ENCODE measurements around the gene FIG4. TPM values are rescaled to one million over a fixed set of nuclear protein-coding genes. Genes with fewer than 3 reads are reported as not detected.

Gene FIG4
- polyA plus RNA-seq, 2 of the 4 experiments (the other 2 are of a cell fraction): 6.2 to 11.2 TPM

- ChIA-PET POLR2A (no interaction called here), CTCF (no interaction called here)
- FAIRE-seq (no peak), DNase-seq (ENCODE audit: low read depth in 1 of 2, low spot score in 1 of 2) (no peak), ATAC-seq (no peak)
- Histone ChIP-seq H3K9me3 (no peaks in the 10 kb centered on the region), H3K27ac (no peak overlapping the region), H3K4me2 (no peak overlapping the region), H3K4me3 (no peak overlapping the region), H3K4me1 (no peaks in the 10 kb centered on the region)
- TF ChIP-seq RARB (CRISPR knock-in tag; IDR thresholded peaks at IDR 0.05) (no peak), ATOH8 (CRISPR knock-in tag; IDR thresholded peaks at IDR 0.05; ENCODE audit: low read depth) (no peak), RNF2 (IDR thresholded peaks at IDR 0.05; ENCODE audit: borderline replicate concordance, low read depth) (no peak), MYC (IDR thresholded peaks at IDR 0.05; ENCODE audit: borderline replicate concordance, low read length) (no peak), CBX2 (IDR thresholded peaks at IDR 0.05; ENCODE audit: borderline replicate concordance, low read depth) (no peak), JUNB (IDR thresholded peaks at IDR 0.05) (no peak), HOXB13 (CRISPR knock-in tag; IDR thresholded peaks at IDR 0.05; ENCODE audit: low read depth) (no peak), NPAS2 (CRISPR knock-in tag; IDR thresholded peaks at IDR 0.05; ENCODE audit: borderline replicate concordance) (no peak), REST (IDR thresholded peaks at IDR 0.05) (no peak), ZFP36 (IDR thresholded peaks at IDR 0.05; ENCODE audit: borderline replicate concordance, partially characterized antibody) (no peak), POLR2AphosphoS2 (conservative IDR thresholded peaks at IDR 0.05; ENCODE audit: low read length) (no peak), FOXS1 (CRISPR knock-in tag; IDR thresholded peaks at IDR 0.05) (no peak), CEBPB (IDR thresholded peaks at IDR 0.05) (no peak), SREBF2 (IDR thresholded peaks at IDR 0.05) (no peak), EHF (CRISPR knock-in tag; IDR thresholded peaks at IDR 0.05) (no peak), HEYL (CRISPR knock-in tag; IDR thresholded peaks at IDR 0.05) (no peak)
- TF ChIP-seq, protein P1, sequence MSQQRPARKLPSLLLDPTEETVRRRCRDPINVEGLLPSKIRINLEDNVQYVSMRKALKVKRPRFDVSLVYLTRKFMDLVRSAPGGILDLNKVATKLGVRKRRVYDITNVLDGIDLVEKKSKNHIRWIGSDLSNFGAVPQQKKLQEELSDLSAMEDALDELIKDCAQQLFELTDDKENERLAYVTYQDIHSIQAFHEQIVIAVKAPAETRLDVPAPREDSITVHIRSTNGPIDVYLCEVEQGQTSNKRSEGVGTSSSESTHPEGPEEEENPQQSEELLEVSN (IDR thresholded peaks at IDR 0.05; ENCODE audit: borderline replicate concordance, low read depth): no peak
- WGBS (ENCODE audit: missing lambda C conversion rate): 10% methylated on average over 2 of the region's 2 CpGs
These were observed 173.0 kb downstream of the FIG4 start for GRCh38 chr6:109864050-109864449.

DNA sequence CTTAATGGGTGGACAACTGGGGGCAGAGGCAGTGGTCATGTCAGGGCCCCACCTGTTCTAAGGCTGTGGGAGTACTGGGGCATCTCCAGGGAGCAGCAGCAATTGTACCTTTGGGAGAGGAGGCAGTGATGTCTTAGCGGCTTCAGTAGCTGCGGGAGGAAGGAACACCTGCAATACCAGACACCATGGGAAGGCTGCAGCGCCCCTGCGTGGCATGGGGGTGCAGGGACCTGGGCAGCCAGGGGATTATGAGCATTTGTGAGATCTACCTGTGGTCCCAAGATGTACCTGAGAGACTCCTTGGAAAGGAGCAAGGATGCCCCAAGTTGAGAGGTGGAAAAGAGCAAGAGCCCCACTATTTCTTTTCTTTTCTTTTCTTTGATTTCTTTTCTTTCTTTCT is 174.9 kb downstream of the FIG4 start:
- no peak for ATAC-seq
- 66% methylated on average over 4 of the region's 4 CpGs for WGBS (ENCODE audit: missing lambda C conversion rate)
- Histone ChIP-seq H3K27ac (no peak overlapping the region), H3K4me1 (no peaks in the 10 kb centered on the region), H3K4me2 (no peak overlapping the region), H3K9me3 (no peaks in the 10 kb centered on the region), H3K4me3 (no peak overlapping the region)
- FAIRE-seq: no peak
- CTCF ChIA-PET: no interaction called here
- no peak for DNase-seq (ENCODE audit: low read depth in 1 of 2, low spot score in 1 of 2)
- POLR2A ChIA-PET: no interaction called here
- no peak for TF ChIP-seq KDM1A (IDR thresholded peaks at IDR 0.05; ENCODE audit: low read depth)
- no peak for TF ChIP-seq RAD21 (conservative IDR thresholded peaks at IDR 0.05 in 1 of 2, IDR thresholded peaks at IDR 0.05 in 1 of 2)
- no peak for TF ChIP-seq RFX5 (IDR thresholded peaks at IDR 0.05)
- no peak for TF ChIP-seq HDAC2 (IDR thresholded peaks at IDR 0.05)
- TF ChIP-seq FOXS1 (CRISPR knock-in tag; IDR thresholded peaks at IDR 0.05): no peak
- TF ChIP-seq CHD4 (IDR thresholded peaks at IDR 0.05; ENCODE audit: borderline replicate concordance): no peak
- TF ChIP-seq BHLHE40 (IDR thresholded peaks at IDR 0.05; ENCODE audit: low read depth, low read length): no peak
- TF ChIP-seq GATA3 (IDR thresholded peaks at IDR 0.05; ENCODE audit: borderline replicate concordance): no peak
- TF ChIP-seq REST (IDR thresholded peaks at IDR 0.05): no peak
- TF ChIP-seq, protein P2, sequence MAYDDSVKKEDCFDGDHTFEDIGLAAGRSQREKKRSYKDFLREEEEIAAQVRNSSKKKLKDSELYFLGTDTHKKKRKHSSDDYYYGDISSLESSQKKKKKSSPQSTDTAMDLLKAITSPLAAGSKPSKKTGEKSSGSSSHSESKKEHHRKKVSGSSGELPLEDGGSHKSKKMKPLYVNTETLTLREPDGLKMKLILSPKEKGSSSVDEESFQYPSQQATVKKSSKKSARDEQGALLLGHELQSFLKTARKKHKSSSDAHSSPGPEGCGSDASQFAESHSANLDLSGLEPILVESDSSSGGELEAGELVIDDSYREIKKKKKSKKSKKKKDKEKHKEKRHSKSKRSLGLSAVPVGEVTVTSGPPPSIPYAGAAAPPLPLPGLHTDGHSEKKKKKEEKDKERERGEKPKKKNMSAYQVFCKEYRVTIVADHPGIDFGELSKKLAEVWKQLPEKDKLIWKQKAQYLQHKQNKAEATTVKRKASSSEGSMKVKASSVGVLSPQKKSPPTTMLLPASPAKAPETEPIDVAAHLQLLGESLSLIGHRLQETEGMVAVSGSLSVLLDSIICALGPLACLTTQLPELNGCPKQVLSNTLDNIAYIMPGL (CRISPR knock-in tag; IDR thresholded peaks at IDR 0.05; ENCODE audit: borderline replicate concordance): no peak
- TF ChIP-seq CBX8 (IDR thresholded peaks at IDR 0.05): no peak
- TF ChIP-seq, protein P3, sequence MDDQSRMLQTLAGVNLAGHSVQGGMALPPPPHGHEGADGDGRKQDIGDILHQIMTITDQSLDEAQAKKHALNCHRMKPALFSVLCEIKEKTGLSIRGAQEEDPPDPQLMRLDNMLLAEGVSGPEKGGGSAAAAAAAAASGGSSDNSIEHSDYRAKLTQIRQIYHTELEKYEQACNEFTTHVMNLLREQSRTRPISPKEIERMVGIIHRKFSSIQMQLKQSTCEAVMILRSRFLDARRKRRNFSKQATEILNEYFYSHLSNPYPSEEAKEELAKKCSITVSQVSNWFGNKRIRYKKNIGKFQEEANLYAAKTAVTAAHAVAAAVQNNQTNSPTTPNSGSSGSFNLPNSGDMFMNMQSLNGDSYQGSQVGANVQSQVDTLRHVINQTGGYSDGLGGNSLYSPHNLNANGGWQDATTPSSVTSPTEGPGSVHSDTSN (IDR thresholded peaks at IDR 0.05): no peak
- TF ChIP-seq SREBF2 (IDR thresholded peaks at IDR 0.05): no peak

Data from A549 (cell line).